NCI-H1092 (cell line): Measurements from ENCODE around the gene GMDS.

Source experiments
- DNase-seq: peaks from one replicate; lab custom pipeline; 2025; lab: John Stamatoyannopoulos, UW

The GMDS gene

GRCh38 chr6:1643830-1644445 lies 601.5 kb downstream of the GMDS start:
- no peak for DNase-seq

GRCh38 chr6:1643111-1643510 lies 602.3 kb downstream of the GMDS start:
- no peak for DNase-seq

GRCh38 chr6:1641343-1641885 lies 604.0 kb downstream of the GMDS start:
- DNase-seq, result no peak

- no peak for DNase-seq
These were observed 604.9 kb downstream of the GMDS start for GRCh38 chr6:1640476-1640875.

GRCh38 chr6:1639430-1639829 lies 606.0 kb downstream of the GMDS start:
- DNase-seq, result no peak

GRCh38 chr6:1636971-1637871 lies 608.2 kb downstream of the GMDS start:
- no peak for DNase-seq

- no peak for DNase-seq
These were observed 609.1 kb downstream of the GMDS start for GRCh38 chr6:1636272-1636825.

GRCh38 chr6:1635305-1636010 lies 609.9 kb downstream of the GMDS start:
- DNase-seq, result no peak

- DNase-seq, result no peak
These were observed 611.3 kb downstream of the GMDS start for GRCh38 chr6:1634081-1634480.

GRCh38 chr6:1633366-1634021 lies 611.9 kb downstream of the GMDS start:
- DNase-seq, result no peak

- no peak for DNase-seq
These were observed 614.2 kb downstream of the GMDS start for GRCh38 chr6:1631251-1631650.

- DNase-seq, result no peak
These were observed 614.6 kb downstream of the GMDS start for GRCh38 chr6:1630771-1631217.

GRCh38 chr6:1630212-1630770 lies 615.1 kb downstream of the GMDS start:
- no peak for DNase-seq

- DNase-seq, result no peak
These were observed 616.1 kb downstream of the GMDS start for GRCh38 chr6:1629316-1629715.

- DNase-seq, result no peak
These were observed 617.4 kb downstream of the GMDS start for GRCh38 chr6:1627827-1628560.

- DNase-seq, result no peak
These were observed 618.9 kb downstream of the GMDS start for GRCh38 chr6:1626481-1626880.

- no peak for DNase-seq
These were observed 619.5 kb downstream of the GMDS start for GRCh38 chr6:1625794-1626435.

- no peak for DNase-seq
These were observed 620.3 kb downstream of the GMDS start for GRCh38 chr6:1624851-1625781.
